WTC11 (cell line): ENCODE measurements around the gene NHSL2. TPM values are rescaled to one million over a fixed set of nuclear protein-coding genes. Genes with fewer than 3 reads are reported as not detected.
A peak's percentile ranks its signal among the peaks of the same experiment; 100 is the strongest.

Source experiments
- ATAC-seq: fragments of 200-7000 bp; cut with Tn5 transposase; 2 replicates; pipeline ENCODE4 v1.10.0; 2021; ENCODE audit warnings: mild to moderate bottlenecking, moderate library complexity
- CTCF ChIA-PET: fragments of 300-600 bp; sonication (Branson Sonifier 250); formaldehyde crosslinking; loops from one replicate; lab custom pipeline; 2021; ENCODE audit warnings: antibody characterized with exemption; lab: Charles Lee
- POLR2A ChIA-PET: fragments of 350-600 bp; sonication (Branson Sonifier 250); formaldehyde crosslinking; loops from one replicate; lab custom pipeline; 2021; ENCODE audit warnings: antibody characterized with exemption; lab: Charles Lee
- DNase-seq: peaks from one replicate; pipeline ENCODE4 v3.0.0; 2021; ENCODE audit warnings: low spot score
- H3K27ac Mint-ChIP-seq: 2 replicates; pipeline ENCODE4 v1.8.0; 2021; ENCODE audit warnings: mixed read lengths
- H3K27me3 Mint-ChIP-seq: 2 replicates; pipeline ENCODE4 v1.8.0; 2021; ENCODE audit warnings: low read depth, mild to moderate bottlenecking, moderate library complexity, mixed read lengths
- H3K36me3 Mint-ChIP-seq: 2 replicates; pipeline ENCODE4 v1.8.0; 2021; ENCODE audit warnings: mixed read lengths
- H3K4me1 Mint-ChIP-seq: 2 replicates; pipeline ENCODE4 v1.8.0; 2022; ENCODE audit warnings: mixed read lengths
- H3K4me3 Mint-ChIP-seq: 2 replicates; pipeline ENCODE4 v1.8.0; 2021; ENCODE audit warnings: mild to moderate bottlenecking, moderate library complexity, mixed read lengths
- H3K9me3 Mint-ChIP-seq: 2 replicates; pipeline ENCODE4 v1.8.0; 2021; ENCODE audit warnings: mixed read lengths
- FOXJ3 ChIP-seq: sonication (generic); formaldehyde crosslinking; IDR thresholded peaks from 2 replicates; pipeline ENCODE4 v1.9.0; 2021; ENCODE audit warnings: missing genetic modification reagents, mild to moderate bottlenecking, borderline replicate concordance
- FOXP1 ChIP-seq: sonication (generic); formaldehyde crosslinking; IDR thresholded peaks from 2 replicates; pipeline ENCODE4 v1.8.0; 2022; ENCODE audit warnings: missing genetic modification reagents, mild to moderate bottlenecking, moderate library complexity, borderline replicate concordance
- GABPB1 ChIP-seq: sonication (generic); formaldehyde crosslinking; IDR thresholded peaks from 2 replicates; pipeline ENCODE4 v1.8.1; 2023; ENCODE audit warnings: mild to moderate bottlenecking, missing genetic modification reagents
- NFYB ChIP-seq: sonication (generic); formaldehyde crosslinking; conservative IDR thresholded peaks from 2 replicates; pipeline ENCODE4 v1.8.0; 2022; ENCODE audit warnings: low read depth, missing genetic modification reagents
- NR2C2 ChIP-seq: sonication (generic); formaldehyde crosslinking; IDR thresholded peaks from 2 replicates; pipeline ENCODE4 v1.8.0; 2022; ENCODE audit warnings: mild to moderate bottlenecking, missing genetic modification reagents
- PRRX2 ChIP-seq: fragments of 250-450 bp; sonication (Bioruptor Pico); IDR thresholded peaks from 2 replicates; pipeline ENCODE4 v1.8.0; 2021; ENCODE audit warnings: mild to moderate bottlenecking
- SOX15 ChIP-seq: fragments of 250-450 bp; sonication (Bioruptor Pico); IDR thresholded peaks from 2 replicates; pipeline ENCODE4 v1.9.0; 2021; ENCODE audit warnings: mild to moderate bottlenecking
- ZBTB21 ChIP-seq: sonication (generic); formaldehyde crosslinking; IDR thresholded peaks from 2 replicates; pipeline ENCODE4 v1.8.1; 2023; ENCODE audit warnings: mild to moderate bottlenecking, missing genetic modification reagents, borderline replicate concordance
- ZNF121 ChIP-seq: sonication (generic); formaldehyde crosslinking; IDR thresholded peaks from 2 replicates; pipeline ENCODE4 v1.8.0; 2023; ENCODE audit warnings: missing genetic modification reagents
- ZNF263 ChIP-seq: sonication (generic); formaldehyde crosslinking; IDR thresholded peaks from 2 replicates; pipeline ENCODE4 v1.8.1; 2022; ENCODE audit warnings: low read depth, mild to moderate bottlenecking, moderate library complexity, missing genetic modification reagents
- total RNA-seq: library from RNA; stranded (reverse); gene quantifications from 3 replicates; pipeline ENCODE4 v1.2.3, GENCODE V29; 2021
- TF ChIP-seq, protein P1 (sequence below): sonication (generic); formaldehyde crosslinking; IDR thresholded peaks from 2 replicates; pipeline ENCODE4 v1.8.1; 2023; ENCODE audit warnings: mild to moderate bottlenecking, missing genetic modification reagents, moderate library complexity
- TF ChIP-seq, protein P2 (sequence below): sonication (generic); formaldehyde crosslinking; conservative IDR thresholded peaks from 2 replicates; pipeline ENCODE4 v1.8.1; 2023; ENCODE audit warnings: mild to moderate bottlenecking, low read depth, missing genetic modification reagents, moderate library complexity
- TF ChIP-seq, protein P3 (sequence below): sonication (generic); formaldehyde crosslinking; IDR thresholded peaks from 2 replicates; pipeline ENCODE4 v1.8.0; 2022; ENCODE audit warnings: mild to moderate bottlenecking, missing genetic modification reagents
- TF ChIP-seq, protein P4 (sequence below): sonication (generic); formaldehyde crosslinking; IDR thresholded peaks from 2 replicates; pipeline ENCODE4 v1.8.1; 2023; ENCODE audit warnings: mild to moderate bottlenecking, missing genetic modification reagents, borderline replicate concordance
- TF ChIP-seq, protein P5 (sequence below): sonication (generic); formaldehyde crosslinking; IDR thresholded peaks from 2 replicates; pipeline ENCODE4 v1.8.1; 2022; ENCODE audit warnings: low read depth, missing genetic modification reagents, borderline replicate concordance
- TF ChIP-seq, protein P6 (sequence below): sonication (generic); formaldehyde crosslinking; IDR thresholded peaks from 2 replicates; pipeline ENCODE4 v1.8.0; 2022; ENCODE audit warnings: missing genetic modification reagents

Gene NHSL2
- total RNA-seq, 1 experiment from 2014 or later = 7.9 TPM

DNA sequence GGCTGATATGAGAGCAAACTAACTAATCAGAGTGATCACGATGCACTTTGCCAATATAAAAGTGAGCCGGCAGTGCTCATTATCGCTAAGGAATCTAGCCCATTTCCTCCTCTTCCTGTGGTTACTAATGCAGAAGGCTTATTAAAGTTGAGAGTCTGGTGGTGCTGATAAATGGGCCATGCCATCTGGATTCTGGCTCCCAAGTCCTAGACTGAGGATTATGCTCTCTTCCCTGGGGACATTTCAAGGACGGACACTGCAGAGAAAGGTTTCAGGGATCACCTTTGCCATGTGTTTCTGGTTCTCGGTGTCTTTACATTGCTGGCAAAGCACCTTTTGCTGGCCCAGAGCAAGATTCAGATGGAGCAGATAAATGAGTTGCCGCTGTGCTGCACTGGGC, 135.8 kb downstream of the NHSL2 start:
- DNase-seq = no peak
- TF ChIP-seq, protein P1, sequence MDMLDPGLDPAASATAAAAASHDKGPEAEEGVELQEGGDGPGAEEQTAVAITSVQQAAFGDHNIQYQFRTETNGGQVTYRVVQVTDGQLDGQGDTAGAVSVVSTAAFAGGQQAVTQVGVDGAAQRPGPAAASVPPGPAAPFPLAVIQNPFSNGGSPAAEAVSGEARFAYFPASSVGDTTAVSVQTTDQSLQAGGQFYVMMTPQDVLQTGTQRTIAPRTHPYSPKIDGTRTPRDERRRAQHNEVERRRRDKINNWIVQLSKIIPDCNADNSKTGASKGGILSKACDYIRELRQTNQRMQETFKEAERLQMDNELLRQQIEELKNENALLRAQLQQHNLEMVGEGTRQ (CRISPR knock-in tag) = no peak
- no peak for TF ChIP-seq ZNF263
- TF ChIP-seq SOX15 (CRISPR knock-in tag) = no peak
- TF ChIP-seq, protein P2, sequence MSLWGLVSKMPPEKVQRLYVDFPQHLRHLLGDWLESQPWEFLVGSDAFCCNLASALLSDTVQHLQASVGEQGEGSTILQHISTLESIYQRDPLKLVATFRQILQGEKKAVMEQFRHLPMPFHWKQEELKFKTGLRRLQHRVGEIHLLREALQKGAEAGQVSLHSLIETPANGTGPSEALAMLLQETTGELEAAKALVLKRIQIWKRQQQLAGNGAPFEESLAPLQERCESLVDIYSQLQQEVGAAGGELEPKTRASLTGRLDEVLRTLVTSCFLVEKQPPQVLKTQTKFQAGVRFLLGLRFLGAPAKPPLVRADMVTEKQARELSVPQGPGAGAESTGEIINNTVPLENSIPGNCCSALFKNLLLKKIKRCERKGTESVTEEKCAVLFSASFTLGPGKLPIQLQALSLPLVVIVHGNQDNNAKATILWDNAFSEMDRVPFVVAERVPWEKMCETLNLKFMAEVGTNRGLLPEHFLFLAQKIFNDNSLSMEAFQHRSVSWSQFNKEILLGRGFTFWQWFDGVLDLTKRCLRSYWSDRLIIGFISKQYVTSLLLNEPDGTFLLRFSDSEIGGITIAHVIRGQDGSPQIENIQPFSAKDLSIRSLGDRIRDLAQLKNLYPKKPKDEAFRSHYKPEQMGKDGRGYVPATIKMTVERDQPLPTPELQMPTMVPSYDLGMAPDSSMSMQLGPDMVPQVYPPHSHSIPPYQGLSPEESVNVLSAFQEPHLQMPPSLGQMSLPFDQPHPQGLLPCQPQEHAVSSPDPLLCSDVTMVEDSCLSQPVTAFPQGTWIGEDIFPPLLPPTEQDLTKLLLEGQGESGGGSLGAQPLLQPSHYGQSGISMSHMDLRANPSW (CRISPR knock-in tag) = no peak
- no peak for TF ChIP-seq FOXJ3
- TF ChIP-seq, protein P3, sequence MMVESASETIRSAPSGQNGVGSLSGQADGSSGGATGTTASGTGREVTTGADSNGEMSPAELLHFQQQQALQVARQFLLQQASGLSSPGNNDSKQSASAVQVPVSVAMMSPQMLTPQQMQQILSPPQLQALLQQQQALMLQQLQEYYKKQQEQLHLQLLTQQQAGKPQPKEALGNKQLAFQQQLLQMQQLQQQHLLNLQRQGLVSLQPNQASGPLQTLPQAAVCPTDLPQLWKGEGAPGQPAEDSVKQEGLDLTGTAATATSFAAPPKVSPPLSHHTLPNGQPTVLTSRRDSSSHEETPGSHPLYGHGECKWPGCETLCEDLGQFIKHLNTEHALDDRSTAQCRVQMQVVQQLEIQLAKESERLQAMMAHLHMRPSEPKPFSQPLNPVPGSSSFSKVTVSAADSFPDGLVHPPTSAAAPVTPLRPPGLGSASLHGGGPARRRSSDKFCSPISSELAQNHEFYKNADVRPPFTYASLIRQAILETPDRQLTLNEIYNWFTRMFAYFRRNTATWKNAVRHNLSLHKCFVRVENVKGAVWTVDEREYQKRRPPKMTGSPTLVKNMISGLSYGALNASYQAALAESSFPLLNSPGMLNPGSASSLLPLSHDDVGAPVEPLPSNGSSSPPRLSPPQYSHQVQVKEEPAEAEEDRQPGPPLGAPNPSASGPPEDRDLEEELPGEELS = no peak
- POLR2A ChIA-PET = interaction anchor here (1.0 to 1.2 kb wide), 3 partner anchors 22 to 135 kb away, joined by 3 read pairs; partner anchors contain the start of gene PIN4
- ATAC-seq = no peak
- H3K27ac Mint-ChIP-seq = peak overlapping the region; percentile 94
- H3K4me1 Mint-ChIP-seq = peaks cover 52% of the 10 kb centered on the region
- H3K4me3 Mint-ChIP-seq = peak overlapping the region; percentile 22
- CTCF ChIA-PET = interaction anchor here (0.6 to 2.0 kb wide), 4 partner anchors 24 to 136 kb away, joined by 3 to 12 read pairs (median 4); partner anchors contain the start of gene NHSL2
- H3K27me3 Mint-ChIP-seq = no peaks in the 10 kb centered on the region
- peaks cover 7% of the 10 kb centered on the region for H3K9me3 Mint-ChIP-seq
- H3K36me3 Mint-ChIP-seq = peaks cover 4% of the 10 kb centered on the region

DNA sequence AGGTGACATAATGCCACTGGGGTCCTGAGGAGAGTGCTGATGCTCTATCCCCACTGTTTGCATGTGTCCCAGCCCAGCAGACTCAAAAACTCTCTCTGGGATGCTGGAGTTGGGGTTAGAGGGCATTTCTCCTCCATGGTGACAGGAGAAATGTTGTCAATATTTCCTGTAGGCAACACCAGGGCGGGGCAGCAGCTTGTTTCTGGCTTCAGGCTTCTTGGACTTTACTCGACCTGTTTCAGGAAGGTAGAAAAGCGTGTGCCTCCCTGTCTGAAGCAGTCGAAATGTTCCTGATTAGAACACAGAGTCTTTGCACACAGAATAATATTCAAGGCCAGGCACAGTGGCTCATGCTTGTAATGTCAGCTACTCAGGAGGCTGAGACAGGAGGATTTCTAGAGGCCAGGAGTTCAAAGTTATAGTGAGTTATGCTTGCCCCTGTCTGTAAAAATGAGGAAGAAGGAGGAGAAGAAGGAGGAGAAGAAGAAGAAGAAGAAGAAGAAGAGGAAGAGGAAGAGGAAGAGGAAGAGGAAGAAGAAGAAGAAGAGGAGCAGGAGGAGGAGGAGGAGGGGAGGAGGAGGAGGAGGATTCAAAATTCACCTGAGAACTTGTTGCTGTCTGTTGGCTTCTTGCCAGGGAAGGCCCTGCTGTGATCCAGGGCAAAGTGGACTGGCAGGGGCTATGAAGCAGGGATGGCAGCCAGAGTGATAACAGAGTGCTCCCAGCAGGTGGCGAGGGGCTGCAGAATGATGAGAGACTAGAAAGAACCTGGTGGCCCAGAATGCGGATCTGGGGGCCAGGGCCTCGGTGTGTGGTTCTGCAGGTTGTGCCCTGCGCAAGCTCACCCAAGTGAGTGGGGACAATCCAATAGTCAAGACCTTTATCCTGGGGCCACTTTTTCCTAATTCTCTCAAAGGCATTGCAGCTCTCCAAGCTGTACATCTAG, 138.1 kb downstream of the NHSL2 start:
- Mint-ChIP-seq H3K27ac (no peak overlapping the region), H3K36me3 (peaks cover 7% of the 10 kb centered on the region), H3K4me1 (peaks cover 69% of the 10 kb centered on the region), H3K9me3 (peaks cover 9% of the 10 kb centered on the region), H3K27me3 (no peaks in the 10 kb centered on the region), H3K4me3 (no peak overlapping the region)
- DNase-seq = peak; percentile 15
- CTCF ChIA-PET = interaction anchor here (2.8 kb wide), 1 partner anchor 27 kb away, joined by 9 read pairs; no protein-coding TSS in a partner anchor
- POLR2A ChIA-PET = no interaction called here
- no peak for ATAC-seq
- TF ChIP-seq FOXP1 (CRISPR knock-in tag) (no peak), GABPB1 (CRISPR knock-in tag) (no peak), ZBTB21 (CRISPR knock-in tag) (no peak), PRRX2 (no peak), NR2C2 (CRISPR knock-in tag) (no peak), NFYB (CRISPR knock-in tag) (no peak), ZNF121 (CRISPR knock-in tag) (no peak)
- TF ChIP-seq, protein P4, sequence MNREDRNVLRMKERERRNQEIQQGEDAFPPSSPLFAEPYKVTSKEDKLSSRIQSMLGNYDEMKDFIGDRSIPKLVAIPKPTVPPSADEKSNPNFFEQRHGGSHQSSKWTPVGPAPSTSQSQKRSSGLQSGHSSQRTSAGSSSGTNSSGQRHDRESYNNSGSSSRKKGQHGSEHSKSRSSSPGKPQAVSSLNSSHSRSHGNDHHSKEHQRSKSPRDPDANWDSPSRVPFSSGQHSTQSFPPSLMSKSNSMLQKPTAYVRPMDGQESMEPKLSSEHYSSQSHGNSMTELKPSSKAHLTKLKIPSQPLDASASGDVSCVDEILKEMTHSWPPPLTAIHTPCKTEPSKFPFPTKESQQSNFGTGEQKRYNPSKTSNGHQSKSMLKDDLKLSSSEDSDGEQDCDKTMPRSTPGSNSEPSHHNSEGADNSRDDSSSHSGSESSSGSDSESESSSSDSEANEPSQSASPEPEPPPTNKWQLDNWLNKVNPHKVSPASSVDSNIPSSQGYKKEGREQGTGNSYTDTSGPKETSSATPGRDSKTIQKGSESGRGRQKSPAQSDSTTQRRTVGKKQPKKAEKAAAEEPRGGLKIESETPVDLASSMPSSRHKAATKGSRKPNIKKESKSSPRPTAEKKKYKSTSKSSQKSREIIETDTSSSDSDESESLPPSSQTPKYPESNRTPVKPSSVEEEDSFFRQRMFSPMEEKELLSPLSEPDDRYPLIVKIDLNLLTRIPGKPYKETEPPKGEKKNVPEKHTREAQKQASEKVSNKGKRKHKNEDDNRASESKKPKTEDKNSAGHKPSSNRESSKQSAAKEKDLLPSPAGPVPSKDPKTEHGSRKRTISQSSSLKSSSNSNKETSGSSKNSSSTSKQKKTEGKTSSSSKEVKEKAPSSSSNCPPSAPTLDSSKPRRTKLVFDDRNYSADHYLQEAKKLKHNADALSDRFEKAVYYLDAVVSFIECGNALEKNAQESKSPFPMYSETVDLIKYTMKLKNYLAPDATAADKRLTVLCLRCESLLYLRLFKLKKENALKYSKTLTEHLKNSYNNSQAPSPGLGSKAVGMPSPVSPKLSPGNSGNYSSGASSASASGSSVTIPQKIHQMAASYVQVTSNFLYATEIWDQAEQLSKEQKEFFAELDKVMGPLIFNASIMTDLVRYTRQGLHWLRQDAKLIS (CRISPR knock-in tag) = no peak
- TF ChIP-seq, protein P5, sequence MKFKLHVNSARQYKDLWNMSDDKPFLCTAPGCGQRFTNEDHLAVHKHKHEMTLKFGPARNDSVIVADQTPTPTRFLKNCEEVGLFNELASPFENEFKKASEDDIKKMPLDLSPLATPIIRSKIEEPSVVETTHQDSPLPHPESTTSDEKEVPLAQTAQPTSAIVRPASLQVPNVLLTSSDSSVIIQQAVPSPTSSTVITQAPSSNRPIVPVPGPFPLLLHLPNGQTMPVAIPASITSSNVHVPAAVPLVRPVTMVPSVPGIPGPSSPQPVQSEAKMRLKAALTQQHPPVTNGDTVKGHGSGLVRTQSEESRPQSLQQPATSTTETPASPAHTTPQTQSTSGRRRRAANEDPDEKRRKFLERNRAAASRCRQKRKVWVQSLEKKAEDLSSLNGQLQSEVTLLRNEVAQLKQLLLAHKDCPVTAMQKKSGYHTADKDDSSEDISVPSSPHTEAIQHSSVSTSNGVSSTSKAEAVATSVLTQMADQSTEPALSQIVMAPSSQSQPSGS (CRISPR knock-in tag) = no peak
- TF ChIP-seq, protein P6, sequence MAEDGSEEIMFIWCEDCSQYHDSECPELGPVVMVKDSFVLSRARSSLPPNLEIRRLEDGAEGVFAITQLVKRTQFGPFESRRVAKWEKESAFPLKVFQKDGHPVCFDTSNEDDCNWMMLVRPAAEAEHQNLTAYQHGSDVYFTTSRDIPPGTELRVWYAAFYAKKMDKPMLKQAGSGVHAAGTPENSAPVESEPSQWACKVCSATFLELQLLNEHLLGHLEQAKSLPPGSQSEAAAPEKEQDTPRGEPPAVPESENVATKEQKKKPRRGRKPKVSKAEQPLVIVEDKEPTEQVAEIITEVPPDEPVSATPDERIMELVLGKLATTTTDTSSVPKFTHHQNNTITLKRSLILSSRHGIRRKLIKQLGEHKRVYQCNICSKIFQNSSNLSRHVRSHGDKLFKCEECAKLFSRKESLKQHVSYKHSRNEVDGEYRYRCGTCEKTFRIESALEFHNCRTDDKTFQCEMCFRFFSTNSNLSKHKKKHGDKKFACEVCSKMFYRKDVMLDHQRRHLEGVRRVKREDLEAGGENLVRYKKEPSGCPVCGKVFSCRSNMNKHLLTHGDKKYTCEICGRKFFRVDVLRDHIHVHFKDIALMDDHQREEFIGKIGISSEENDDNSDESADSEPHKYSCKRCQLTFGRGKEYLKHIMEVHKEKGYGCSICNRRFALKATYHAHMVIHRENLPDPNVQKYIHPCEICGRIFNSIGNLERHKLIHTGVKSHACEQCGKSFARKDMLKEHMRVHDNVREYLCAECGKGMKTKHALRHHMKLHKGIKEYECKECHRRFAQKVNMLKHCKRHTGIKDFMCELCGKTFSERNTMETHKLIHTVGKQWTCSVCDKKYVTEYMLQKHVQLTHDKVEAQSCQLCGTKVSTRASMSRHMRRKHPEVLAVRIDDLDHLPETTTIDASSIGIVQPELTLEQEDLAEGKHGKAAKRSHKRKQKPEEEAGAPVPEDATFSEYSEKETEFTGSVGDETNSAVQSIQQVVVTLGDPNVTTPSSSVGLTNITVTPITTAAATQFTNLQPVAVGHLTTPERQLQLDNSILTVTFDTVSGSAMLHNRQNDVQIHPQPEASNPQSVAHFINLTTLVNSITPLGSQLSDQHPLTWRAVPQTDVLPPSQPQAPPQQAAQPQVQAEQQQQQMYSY (CRISPR knock-in tag) = no peak
